Lung microvascular endothelial cell (primary cell): ENCODE results near the gene ZFHX3. TPM values are rescaled to one million over a fixed set of nuclear protein-coding genes. Genes with fewer than 3 reads are reported as not detected.
"Not testable (repeated sequence)": the region's sequence is repeated elsewhere in the genome, so short reads cannot be mapped to it uniquely, and the experiment has no call there.

Experiments used
- DNase-seq, 2 donors: peaks; one replicate each; pipeline versions ENCODE4 v3.0.0 to v3.0.0-alpha.2; 2010; ENCODE audit warnings: low read depth in 2 of 2
- total RNA-seq: library from RNA; depleted of rRNA; stranded (reverse); fragments of >200 nt; gene quantifications from 2 replicates; pipeline ENCODE4 v1.2.1, GENCODE V29; 2014

Gene ZFHX3, protein sequence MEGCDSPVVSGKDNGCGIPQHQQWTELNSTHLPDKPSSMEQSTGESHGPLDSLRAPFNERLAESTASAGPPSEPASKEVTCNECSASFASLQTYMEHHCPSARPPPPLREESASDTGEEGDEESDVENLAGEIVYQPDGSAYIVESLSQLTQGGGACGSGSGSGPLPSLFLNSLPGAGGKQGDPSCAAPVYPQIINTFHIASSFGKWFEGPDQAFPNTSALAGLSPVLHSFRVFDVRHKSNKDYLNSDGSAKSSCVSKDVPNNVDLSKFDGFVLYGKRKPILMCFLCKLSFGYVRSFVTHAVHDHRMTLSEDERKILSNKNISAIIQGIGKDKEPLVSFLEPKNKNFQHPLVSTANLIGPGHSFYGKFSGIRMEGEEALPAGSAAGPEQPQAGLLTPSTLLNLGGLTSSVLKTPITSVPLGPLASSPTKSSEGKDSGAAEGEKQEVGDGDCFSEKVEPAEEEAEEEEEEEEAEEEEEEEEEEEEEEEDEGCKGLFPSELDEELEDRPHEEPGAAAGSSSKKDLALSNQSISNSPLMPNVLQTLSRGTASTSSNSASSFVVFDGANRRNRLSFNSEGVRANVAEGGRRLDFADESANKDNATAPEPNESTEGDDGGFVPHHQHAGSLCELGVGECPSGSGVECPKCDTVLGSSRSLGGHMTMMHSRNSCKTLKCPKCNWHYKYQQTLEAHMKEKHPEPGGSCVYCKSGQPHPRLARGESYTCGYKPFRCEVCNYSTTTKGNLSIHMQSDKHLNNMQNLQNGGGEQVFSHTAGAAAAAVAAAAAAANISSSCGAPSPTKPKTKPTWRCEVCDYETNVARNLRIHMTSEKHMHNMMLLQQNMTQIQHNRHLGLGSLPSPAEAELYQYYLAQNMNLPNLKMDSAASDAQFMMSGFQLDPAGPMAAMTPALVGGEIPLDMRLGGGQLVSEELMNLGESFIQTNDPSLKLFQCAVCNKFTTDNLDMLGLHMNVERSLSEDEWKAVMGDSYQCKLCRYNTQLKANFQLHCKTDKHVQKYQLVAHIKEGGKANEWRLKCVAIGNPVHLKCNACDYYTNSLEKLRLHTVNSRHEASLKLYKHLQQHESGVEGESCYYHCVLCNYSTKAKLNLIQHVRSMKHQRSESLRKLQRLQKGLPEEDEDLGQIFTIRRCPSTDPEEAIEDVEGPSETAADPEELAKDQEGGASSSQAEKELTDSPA (N-terminal part only)
- total RNA-seq, result 3.7 and 7.9 TPM in 2 replicates

DNA sequence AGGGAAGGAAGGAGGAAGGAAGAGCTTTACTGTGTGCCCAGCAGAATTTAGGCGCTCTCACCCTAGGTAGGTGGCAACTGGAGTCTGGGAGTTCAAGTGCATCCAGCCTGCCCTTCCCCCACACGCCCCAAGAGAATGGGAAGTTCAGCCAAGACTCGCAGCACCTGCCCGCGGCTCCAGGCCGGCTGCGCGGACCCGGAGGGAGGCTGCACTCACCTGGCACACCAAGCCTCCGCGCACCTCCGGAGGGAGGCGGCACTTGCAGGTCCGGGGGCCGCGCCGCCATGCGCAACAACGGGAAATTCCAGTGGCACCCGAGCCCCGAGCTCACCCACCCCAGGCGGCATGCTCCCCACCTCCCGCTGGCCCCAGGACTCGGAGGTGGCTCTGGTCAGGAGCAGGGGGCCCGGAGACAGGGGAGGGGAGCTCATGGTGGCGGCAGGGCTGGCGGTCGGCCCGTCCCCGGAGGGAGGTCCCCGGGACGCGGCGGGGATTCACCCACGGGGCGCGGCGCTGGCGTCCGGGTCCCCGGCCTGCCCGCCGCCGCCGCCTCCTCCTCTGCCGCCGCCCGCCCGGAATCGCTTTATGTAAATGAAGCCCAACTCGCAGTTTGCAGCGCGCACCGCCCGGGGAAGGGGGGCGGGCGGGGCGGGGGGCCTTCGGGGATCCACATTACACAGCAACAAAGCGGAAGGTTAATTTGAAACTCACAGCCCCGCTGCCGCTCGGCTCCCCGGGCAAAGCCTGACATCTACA lies at the start of gene ZFHX3:
Gene ZFHX3, minus strand, starts transcription at position 593 of the 756 bp plus-strand sequence. CDS start 87,983 bp downstream, outside the sequence.
- DNase-seq, result peak; percentile 61 to 73

DNA sequence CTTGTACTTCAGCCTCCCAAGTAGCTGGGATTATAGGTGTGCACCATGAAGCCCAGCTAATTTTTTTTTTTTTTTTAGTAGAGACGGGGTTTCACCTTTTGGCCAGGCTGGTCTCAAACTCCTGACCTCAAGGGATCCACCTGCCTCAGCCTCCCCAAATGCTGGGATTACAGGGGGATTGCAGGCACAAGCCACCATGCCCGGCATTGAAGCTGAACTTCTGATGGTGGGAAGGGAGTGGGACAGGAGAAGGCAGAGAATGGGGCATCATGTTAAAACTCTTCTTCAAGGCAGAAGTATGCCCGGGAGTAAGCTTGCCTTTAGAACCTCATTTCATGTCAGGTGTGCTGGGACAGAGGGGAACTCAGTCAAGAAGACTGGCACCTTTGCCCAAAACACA lies 48.6 kb upstream of the ZFHX3 start:
- DNase-seq, result no peak

DNA sequence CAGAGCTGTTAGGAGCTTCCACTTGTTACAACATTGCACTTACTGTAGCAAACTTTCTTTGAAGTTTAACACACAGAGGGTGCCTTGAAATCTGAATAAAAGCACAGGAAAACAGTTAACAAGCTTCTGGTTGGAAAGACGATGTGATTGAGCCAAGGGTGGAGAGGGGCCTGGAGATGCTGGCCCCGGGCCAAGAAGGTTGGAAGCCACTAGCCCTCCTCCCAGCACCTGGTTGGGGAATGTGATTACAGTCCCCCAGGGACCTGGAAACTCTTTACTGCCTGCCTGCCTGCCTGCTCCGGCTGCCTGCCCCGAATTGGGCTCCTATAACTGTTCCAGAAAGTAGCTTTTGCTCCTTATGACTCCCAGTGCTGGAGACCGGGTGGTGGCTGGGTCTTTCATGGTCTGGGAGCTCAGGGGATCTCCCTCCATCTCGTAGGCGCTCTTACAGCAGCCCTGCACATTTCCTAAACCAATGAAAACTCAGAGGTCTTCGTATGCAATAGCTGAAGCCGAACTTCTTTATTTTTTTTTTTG lies 48.0 kb upstream of the ZFHX3 start:
- peak in 1 of 2 donors; percentile 11 for DNase-seq

DNA sequence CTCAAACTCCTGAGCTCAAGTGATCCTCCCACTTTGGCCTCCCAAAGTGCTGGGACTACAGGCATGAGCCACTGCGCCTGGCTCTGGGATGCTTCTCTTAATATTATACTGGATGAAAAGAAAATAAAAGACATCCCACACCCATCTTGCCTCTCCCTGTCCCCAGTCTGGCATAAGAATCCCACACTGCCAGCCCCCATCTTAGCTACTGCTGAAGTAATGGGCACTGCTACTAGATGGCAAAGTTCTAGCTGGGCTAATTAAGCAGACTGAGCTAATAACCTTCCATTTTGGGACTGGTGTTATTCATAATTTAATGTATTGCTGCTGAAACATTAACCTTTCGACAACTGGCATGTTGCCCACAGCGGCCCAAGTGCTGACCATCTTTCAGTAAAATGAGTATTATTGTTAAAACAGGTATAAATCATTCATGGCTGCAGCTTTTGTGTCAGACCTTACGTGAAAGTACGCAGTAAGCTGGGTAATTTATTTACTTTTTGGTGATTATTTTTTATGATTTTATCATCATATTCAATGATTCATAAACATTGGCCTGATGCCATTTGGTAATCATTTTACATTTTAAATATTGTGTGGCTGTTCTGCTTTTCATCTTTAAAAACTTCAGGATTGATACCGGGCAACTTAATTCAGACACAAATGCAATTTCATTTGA lies 47.4 kb upstream of the ZFHX3 start:
- peak; percentile 41 to 51 for DNase-seq

DNA sequence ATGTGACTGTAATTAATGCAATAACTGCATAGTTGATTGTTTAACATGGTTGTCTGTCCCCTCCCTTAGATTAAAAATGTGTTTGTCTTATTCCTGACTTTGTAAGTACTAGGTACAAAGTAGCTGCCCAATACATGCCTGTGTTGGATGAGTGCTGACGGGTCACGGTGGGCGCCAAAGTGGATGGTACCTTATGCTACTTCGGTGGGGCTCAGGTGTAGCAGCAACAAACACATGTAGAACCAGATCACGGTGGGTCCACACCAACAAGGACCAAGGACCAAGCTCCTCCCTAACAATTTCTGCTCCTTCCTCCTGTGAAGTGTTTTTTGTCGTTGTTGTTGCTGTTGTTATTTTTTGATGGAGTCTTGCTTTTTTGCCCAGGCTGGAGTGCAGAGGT lies 46.4 kb upstream of the ZFHX3 start:
- DNase-seq, result no peak

DNA sequence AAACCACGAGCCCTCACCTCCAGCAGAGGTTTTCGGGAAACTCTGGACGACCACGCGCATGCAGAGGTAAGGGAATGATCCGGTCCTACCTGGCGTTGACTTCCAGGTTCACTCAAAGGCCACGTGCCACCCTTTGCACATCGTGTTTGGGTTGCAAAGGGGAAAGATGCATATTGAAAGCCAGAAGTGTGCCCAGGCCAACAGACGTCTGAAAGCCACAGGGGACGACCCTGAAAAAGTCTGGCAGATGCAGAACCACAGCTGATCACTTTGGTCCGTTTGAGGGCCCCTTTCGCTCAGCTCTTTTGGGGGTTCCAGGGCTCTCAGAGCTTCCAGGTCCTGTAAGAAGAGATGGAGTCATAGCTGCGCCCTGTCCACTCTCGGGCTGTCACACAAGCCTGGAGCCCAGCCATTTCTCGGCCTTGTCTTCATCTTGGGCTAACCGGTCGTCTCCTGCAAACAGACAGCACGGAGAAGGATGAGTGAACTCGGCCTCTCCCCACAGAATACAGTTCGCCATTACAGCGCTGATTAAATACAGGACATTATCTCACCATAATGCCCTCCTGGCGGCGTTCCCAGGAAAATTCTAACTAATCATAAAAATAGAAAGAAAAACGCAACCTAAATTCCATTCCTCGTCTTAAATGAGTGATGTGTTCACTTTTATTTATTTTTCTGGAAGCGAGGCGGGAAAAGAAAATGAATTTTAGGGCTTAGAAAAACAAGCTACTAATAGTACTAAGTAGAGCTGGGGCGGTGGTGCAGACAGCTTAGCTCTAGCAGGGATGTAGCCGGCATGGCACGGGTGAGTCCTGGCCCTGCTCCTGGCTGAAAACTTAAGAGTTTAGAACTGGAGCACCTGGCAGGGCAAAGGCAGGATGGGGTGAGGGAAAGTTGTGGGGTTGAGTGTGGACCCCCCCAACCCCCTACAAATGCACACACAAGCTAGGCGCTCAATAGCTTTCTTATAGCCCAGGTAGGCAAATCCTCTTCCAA lies 45.5 kb upstream of the ZFHX3 start:
- DNase-seq, result peak; percentile 79 to 80

DNA sequence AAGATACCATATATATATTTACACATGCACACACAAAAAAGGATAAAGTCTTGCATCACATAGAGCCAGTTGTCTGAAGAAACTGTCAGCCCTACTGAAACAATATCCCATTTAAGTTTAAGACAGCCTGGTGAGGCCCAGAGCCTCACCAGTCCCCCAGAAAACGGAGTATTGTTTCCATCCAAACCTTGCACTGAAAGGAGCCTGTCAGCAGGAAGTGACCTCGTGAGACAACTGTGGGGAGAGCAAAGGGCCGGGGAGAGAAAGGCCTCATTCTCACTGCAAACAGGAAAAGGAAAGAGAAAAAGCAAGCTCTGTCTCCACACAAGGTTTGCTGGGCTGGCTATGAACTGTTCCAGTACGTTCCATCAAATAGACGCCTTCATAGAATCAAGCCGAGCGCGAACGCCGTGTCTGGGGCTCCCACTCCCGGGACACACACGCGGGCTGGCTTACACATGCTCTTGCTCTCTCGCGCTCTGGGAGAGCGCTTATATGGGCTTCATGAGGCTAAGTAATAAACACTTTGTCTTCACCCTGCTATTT lies 44.4 kb upstream of the ZFHX3 start:
- peak; percentile 55 to 57 for DNase-seq

DNA sequence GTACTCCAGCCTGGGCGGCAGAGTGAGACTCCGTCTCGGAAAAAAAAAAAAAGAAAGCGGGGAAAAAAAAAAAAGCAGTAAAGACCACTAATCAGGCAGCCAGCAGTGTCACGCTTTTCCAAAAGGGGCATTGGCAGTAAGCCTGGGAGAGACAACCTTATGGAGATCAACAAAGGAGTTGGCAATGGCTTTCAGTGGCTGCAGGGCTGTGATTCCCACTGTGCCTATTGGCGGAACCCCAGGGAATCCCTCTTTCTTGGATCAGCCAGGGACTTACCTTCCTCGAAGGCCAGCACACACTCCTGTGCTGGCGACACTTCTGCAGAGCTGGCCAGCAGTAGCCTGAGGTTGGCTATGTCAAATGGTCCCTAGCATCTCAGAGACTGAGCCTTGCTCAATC lies 43.2 kb upstream of the ZFHX3 start:
- DNase-seq, result no peak

DNA sequence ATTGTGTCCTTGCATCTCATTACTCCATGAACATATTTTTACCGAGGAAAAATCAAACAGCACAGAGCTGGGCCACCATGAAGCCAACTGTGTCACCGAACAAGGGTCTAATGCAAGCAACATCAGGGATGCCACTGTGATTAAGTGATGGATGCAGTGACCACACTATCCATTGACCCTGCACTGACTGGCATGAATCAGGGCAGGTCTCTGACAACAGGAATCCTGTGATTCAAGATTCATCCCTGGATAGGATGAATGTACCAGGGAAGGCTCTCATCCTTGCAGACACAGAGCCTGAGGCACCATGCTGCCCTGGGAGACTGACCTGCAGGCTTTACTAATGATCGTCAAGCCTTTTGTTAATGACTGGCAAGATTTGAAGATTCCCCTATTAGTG lies 41.5 kb upstream of the ZFHX3 start:
- no peak for DNase-seq

DNA sequence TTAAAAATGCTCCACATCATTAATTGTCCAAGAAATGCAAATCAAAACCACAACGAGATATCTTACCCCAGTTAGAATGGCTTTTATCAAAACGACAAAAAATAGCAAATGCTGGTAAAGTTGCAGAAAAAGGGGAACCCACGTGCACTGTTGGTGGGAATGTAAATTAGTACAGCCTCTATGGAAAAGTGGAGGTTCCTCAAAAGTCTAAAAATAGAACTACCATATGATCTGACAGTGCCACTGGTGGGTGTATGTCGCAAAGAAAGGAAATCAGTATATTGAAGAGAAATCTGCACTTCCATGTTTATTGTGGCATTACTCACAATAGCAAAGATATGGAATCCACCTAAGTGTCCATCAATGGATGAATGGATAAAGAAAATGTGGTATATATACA lies 38.2 kb upstream of the ZFHX3 start:
- DNase-seq, result no peak

DNA sequence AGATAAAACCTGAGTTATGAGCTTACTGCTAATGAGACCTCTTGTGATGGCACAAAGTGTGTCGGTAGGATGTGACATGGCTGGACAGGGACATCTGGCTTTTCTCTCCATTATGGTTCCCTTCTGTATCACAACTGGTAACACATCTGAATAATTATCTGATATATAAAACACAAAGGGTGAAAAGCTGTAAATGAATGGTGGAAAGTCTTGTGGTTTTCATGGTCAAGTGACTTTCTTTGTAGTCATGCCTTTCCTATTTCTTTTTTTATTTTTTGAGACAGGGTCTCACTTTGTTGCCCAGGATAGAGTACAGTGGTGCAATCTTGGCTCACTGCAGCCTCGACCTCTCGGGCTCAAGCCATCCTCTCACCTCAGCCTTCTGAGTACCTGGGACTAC lies 35.3 kb upstream of the ZFHX3 start:
- no peak for DNase-seq

DNA sequence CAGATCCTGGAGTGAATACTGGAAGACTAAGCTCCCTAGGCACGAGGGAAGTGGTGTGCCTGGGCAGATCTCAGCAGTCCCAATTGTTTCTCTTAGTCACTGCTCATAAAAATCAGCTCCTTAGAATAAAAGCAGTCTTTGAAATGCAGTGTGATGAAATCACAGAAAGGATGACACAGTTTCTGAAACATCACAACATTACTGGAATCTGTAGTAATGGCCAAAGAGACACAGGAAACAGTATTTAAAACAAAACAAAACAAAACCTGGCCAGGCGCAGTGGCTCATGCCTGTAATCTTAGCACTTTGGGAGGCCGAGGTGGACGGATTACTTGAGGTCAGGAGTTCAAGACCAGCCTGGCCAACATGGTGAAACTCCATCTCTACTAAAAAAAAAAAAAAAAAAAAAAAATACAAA lies 34.7 kb upstream of the ZFHX3 start:
- DNase-seq, result peak in 1 of 2 donors; percentile 41

DNA sequence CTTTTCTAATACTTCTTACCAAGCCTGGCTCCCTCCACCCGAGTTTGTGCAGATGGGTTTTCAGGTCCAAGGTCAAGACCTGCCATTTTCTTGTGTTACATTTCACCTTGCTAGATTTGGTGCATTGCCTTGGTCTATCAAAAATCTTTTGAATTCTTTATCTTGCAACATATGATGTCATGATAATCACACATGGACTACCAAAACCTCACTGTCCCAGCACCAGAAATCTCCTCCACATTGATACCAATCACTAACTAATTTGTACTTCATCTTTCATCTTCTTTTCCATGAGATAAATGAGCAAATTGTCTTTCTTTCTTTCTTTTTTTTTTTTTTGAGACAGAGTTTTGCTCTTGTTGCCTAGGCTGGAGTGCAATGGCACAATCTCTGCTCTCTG lies 33.0 kb upstream of the ZFHX3 start:
- DNase-seq, result no peak

DNA sequence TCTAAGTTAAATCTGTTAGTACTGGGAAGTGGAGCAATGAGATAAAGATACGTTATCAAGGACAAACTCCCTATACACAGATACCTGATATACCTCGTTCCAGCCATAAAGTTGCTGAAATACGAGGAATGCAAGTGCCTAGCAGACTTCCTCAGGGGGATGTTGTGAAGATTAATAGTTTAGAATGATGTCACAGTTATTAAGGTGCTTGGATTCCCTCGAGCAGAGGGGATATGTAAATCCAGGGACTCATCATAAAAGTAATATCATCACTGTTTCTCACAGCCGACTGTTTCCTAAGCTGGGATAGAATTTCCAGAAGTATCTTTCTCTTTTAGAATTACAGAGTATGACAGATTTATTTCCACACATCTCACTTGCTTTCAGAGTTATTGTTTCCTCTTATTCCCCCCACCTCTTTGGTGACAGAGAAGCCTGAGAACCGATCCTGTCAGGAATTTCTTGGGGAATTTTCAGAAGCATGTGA lies 28.4 kb upstream of the ZFHX3 start:
- DNase-seq, result peak in 1 of 2 donors; percentile 43

DNA sequence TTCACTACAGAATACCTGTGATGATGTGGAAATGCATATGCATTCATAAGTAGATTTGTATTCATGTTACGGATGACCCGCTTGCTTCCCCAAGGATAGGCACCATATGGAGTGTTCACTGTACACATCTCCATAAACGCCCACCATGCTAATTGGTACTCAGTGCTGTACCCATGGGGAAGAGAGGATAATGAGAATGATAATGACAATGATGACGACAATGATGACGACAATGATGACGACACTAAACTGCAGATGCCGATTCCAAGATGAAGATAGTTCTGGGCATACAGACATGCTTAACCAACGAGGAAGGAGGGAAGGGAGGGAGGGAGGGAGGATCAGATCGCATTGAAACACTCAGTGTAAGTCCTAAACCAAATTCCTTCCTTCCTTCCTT lies 26.5 kb upstream of the ZFHX3 start:
- DNase-seq, result no peak

DNA sequence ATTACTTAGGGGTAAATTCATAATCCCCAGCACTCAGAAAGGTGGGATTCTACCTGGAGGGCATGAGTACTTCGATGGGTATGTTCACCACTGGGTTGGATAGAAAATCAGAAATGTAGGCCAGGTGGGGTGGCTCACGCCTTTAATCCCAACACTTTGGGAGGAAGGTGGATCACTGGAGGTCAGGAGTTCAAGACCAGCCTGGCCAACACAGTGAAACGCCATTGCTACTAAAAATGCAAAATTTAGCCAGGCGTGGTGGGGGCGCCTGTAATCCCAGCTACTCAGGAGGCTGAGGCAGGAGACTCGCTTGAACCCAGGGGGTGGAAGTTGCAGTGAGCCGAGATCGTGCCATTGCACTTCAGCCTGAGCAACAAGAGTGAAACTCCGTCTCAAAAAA lies 24.1 kb upstream of the ZFHX3 start:
- not testable (repeated sequence) for DNase-seq

DNA sequence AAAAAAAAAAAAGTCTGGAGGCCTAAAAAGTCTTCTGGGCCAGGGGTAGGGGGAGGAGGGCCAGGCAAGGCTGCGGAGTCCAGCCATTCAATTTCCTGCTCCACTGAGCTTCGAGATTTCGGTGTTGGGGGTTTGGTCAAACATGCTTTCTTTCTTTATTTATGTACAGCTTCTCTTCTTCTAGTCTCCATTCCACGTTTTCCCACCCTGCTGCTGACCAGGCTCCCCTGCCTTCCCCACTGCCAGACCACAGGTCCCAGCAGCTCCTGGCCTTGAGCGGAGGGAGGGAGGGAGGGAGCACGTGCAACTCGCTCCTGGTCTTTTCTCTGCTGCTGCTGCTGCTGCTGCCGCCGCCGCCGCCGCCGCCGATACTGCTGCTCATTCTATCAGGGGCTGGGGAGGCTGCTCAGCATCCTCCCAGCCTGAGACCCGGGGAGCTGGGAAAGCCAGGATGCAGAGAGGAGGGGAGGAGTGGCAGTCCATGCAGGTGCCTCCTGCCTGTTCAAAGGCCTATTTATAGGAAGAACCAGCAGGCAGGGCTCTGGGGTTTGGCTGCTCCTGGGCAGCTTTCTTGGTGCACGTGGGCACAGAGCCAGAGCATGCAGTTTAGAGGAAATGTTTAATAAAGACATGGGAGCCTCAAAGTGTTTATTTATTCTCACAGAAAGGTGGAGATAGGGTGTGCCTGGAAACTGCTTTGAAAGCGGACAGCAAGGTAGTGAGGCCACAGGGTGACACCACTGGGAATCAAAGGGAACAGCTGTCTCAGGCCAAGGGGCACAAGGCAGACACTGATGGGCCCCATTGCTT lies 23.4 kb upstream of the ZFHX3 start:
- DNase-seq, result peak; percentile 65 to 66
